NCI-H2081 treated with DMSO at 0.1 percent for 48 hours (cell line): ENCODE data around the gene JAKMIP2.
"Not testable (repeated sequence)": the region's sequence is repeated elsewhere in the genome, so short reads cannot be mapped to it uniquely, and the experiment has no call there.

ENCODE experiments used
- DNase-seq: peaks from one replicate; lab custom pipeline; 2025; lab: John Stamatoyannopoulos, UW

Gene JAKMIP2

DNA sequence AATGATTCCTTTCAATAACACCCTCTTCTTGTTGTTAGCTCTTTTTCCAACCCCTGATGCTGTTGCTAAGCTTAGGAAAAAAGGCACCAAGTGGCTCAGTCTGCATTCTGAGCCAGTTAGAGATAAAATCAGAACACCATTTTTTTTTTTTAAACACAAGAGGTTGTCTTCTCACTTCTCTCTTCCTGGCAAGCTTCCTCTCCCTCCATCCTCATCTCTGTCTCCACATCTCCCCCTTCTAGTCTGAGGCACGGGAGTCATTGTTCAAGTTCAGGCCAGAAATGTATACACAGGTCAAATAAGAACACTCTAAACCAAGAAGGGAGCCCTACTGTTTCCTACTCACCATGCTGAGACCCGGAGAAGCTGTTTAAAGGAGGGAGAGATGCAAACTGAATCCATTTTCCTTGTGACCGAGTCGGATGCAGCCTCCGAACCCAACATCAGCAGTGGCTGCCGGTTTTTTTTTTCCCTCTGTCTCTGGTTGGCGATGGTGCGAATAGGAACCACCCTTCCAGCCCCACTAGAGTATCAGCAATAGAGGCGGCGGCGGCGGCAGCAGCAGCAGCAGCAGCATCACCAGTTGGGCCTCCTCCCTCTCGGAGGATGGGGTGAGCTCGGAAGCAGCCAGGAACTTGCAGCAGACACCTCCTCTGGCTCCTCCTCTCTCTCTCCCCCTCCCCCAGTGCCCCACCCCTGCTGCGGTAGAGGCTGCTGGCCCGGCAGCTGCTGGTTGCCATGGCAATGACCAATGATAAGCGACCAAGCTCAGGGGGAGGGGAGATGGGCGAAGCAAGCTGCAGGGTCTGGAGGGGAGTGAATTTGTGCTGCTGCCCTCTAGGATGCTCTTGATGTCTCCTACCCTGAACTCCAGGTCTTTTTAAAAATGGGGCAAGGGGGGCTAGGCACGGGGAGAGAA is at the start of gene JAKMIP2:
TSS of gene JAKMIP2 (minus strand) at position 619 of the 919 bp plus-strand sequence. CDS start 110,922 bp downstream, outside the sequence.
- peak; percentile 78 for DNase-seq

- no peak for DNase-seq
Measured at GRCh38 chr5:147831465-147831864, 48.9 kb upstream of the JAKMIP2 start, which contains the start of gene SPINK1. Gene SPINK1, minus strand, starts transcription at chr5:147831671. Its CDS starts 94 bp downstream, at chr5:147831577.

- DNase-seq, result no peak
Measured at GRCh38 chr5:147830035-147830434, 47.5 kb upstream of the JAKMIP2 start.

- not testable (repeated sequence) for DNase-seq
Measured at GRCh38 chr5:147827017-147827416, 44.5 kb upstream of the JAKMIP2 start.

DNA sequence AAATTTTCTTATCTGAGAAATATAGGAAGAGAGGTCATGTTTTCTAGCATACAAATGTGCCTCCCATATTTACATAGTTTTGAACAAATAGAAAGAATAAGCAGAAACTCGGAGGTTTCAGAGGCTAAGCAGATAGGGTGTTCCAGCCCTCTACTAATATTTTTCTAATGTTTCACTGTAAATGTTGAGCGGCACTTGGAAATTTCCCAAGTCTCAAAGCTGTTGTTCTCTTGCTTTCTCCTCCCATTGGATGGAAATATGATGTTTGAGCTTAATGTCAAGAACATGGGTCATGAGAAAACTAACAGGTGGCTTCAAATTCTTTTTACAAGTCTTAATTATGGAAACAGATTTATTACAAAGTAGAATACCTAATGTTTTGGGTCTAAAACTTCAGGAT is 43.8 kb upstream of the JAKMIP2 start:
- DNase-seq, result no peak

- DNase-seq, result peak; percentile 30
Measured at GRCh38 chr5:147822686-147823491, 40.4 kb upstream of the JAKMIP2 start.

- DNase-seq, result not testable (repeated sequence)
Measured at GRCh38 chr5:147822222-147822621, 39.7 kb upstream of the JAKMIP2 start.

GRCh38 chr5:147821766-147822165 is 39.2 kb upstream of the JAKMIP2 start:
- DNase-seq, result no peak

DNA sequence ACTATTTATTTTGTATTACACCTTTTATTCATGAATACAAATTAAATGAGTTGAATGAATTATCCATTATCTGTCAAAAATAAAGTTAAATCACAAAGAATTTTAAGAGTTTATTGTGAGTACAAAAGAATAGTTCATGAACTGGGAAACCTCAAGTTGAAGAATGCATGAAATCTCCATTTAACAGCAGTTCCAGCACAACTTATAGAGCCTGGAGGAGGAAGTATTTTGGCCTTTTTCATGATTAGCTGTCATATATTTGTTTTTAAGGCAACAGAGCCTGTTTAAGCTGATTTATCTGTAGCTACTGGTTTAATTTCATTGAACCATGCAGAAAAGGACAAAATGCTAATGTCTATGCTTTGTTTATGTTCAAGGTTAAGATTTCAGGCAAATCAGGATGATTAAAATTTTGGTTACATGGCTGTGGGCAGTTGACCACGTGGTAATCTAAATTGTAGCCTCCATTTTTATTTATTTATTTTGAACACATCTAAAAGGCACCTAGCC is 36.8 kb upstream of the JAKMIP2 start:
- no peak for DNase-seq

DNA sequence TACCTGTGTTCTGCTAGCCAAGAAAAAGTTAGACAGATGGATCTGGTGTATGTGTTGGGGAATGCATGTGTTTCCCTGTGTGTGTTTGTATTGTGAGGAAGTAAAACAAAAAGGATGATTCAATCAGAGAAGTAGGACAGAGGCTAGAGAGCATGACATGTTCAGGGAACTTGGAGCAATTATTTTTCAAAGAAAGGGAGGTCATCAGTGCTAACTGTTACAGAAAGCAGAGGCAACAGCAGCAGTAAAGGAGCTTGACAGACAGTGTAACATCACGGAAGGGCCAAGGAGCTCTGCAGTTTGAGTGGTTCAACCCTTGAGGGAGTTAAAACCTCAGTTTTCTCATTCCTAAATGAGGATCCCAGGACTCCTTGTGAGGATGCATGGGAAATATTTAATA is 35.8 kb upstream of the JAKMIP2 start:
- DNase-seq, result no peak

DNA sequence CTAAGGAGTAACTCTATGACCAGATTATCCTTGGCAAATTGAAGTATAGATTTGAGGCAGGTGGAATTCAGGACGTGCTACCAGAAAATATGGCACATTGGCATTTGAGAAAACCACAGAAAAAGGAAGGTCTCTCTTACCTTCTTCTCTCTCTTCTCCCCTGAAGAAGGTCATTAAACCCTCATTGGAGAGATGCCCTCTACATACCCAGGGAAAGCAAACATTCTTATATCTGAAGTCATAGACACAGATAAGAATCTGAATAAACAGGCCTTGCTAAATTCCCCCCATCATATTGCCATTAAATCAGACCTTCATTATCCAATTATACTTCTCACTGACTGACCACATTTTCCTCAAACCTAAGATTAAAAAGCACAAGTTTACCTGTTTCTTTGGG is 31.2 kb upstream of the JAKMIP2 start:
- DNase-seq, result no peak

GRCh38 chr5:147809830-147810666 is 27.5 kb upstream of the JAKMIP2 start:
- no peak for DNase-seq

DNA sequence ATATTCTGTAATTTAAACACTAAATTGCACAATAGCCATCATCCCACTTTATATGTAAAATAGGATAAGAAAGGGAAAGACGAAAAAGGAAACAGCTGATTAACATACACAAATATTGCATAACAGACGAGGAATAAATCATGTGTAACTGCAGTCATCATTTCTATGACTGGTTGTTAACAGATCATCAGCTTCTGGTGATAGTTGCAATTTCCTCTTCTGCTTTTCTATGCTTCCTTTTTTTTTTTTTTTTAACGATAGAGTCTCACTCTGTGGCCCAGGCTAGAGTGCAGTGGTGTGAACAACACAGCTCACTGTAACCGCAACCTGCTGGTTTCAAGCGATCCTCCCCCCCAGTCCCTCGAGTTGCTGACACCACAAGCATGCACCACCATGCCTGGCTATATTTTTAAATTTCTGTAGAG is 22.5 kb upstream of the JAKMIP2 start:
- DNase-seq, result no peak

GRCh38 chr5:147804334-147804733 is 21.8 kb upstream of the JAKMIP2 start:
- no peak for DNase-seq

- no peak for DNase-seq
Measured at GRCh38 chr5:147803926-147804325, 21.4 kb upstream of the JAKMIP2 start.

GRCh38 chr5:147803161-147803560 is 20.6 kb upstream of the JAKMIP2 start:
- not testable (repeated sequence) for DNase-seq

GRCh38 chr5:147801461-147801860 is 18.9 kb upstream of the JAKMIP2 start:
- DNase-seq, result no peak

- no peak for DNase-seq
Measured at GRCh38 chr5:147800491-147800890, 18.0 kb upstream of the JAKMIP2 start.

- DNase-seq, result no peak
Measured at GRCh38 chr5:147796556-147797308, 14.2 kb upstream of the JAKMIP2 start.

- no peak for DNase-seq
Measured at GRCh38 chr5:147791181-147791580, 8.7 kb upstream of the JAKMIP2 start.

- no peak for DNase-seq
Measured at GRCh38 chr5:147789820-147790219, 7.3 kb upstream of the JAKMIP2 start.
